ENCODE data around the gene LIPI.
"Not testable (repeated sequence)": the region's sequence is repeated elsewhere in the genome, so short reads cannot be mapped to it uniquely, and the experiment has no call there.

Gene LIPI

GRCh38 chr21:14115646-14116045 is 95.1 kb downstream of the LIPI start:
- no peak for FAIRE-seq

GRCh38 chr21:14114251-14114650 is 96.5 kb downstream of the LIPI start:
- no peak for FAIRE-seq

GRCh38 chr21:14104564-14104963 is 106.2 kb downstream of the LIPI start:
- FAIRE-seq: not testable (repeated sequence)

GRCh38 chr21:14099570-14099969 is 111.2 kb downstream of the LIPI start:
- no peak for FAIRE-seq

GRCh38 chr21:14097881-14098499 is 112.8 kb downstream of the LIPI start:
- no peak for FAIRE-seq

- no peak for FAIRE-seq
Measured at GRCh38 chr21:14096577-14096976, 114.2 kb downstream of the LIPI start.

GRCh38 chr21:14096172-14096571 is 114.6 kb downstream of the LIPI start:
- FAIRE-seq: no peak

GRCh38 chr21:14095056-14095455 is 115.7 kb downstream of the LIPI start:
- FAIRE-seq: no peak

- FAIRE-seq: no peak
Measured at GRCh38 chr21:14092834-14093560, 117.8 kb downstream of the LIPI start.

- not testable (repeated sequence) for FAIRE-seq
Measured at GRCh38 chr21:14090184-14090583, 120.6 kb downstream of the LIPI start.

GRCh38 chr21:14088391-14088790 is 122.4 kb downstream of the LIPI start:
- no peak for FAIRE-seq

GRCh38 chr21:14086553-14086952 is 124.2 kb downstream of the LIPI start:
- FAIRE-seq: no peak

GRCh38 chr21:14084701-14085100 is 126.1 kb downstream of the LIPI start:
- FAIRE-seq: no peak

GRCh38 chr21:14084068-14084501 is 126.7 kb downstream of the LIPI start:
- FAIRE-seq: no peak

GRCh38 chr21:14080764-14081096 is 130.0 kb downstream of the LIPI start:
- FAIRE-seq: no peak

- FAIRE-seq: no peak
Measured at GRCh38 chr21:14080040-14080763, 130.6 kb downstream of the LIPI start.

GRCh38 chr21:14078746-14079375 is 131.9 kb downstream of the LIPI start:
- no peak for FAIRE-seq

- no peak for FAIRE-seq
Measured at GRCh38 chr21:14076143-14076806, 134.5 kb downstream of the LIPI start.

- FAIRE-seq: no peak
Measured at GRCh38 chr21:14075346-14076142, 135.2 kb downstream of the LIPI start.

- no peak for FAIRE-seq
Measured at GRCh38 chr21:14074177-14074576, 136.6 kb downstream of the LIPI start.

GRCh38 chr21:14073615-14074014 is 137.1 kb downstream of the LIPI start:
- no peak for FAIRE-seq
